MCF 10A (cell line): Measurements from ENCODE around the gene TERT. TPM values are rescaled to one million over a fixed set of nuclear protein-coding genes. Genes with fewer than 3 reads are reported as not detected.

ENCODE experiments used
- BruUV-seq: library from RNA; stranded (reverse); fragments of 400-500 nt; replicated peaks from 2 replicates; lab custom pipeline; 2021; lab: Mats Ljungman, UMichigan
- CTCF ChIA-PET: fragments of 300-600 bp; sonication (Branson Sonifier 250); formaldehyde crosslinking; extraction: SDS; loops from one replicate; lab custom pipeline; 2021; ENCODE audit warnings: antibody characterized with exemption, inconsistent platforms; lab: Yijun Ruan, JAX
- POLR2A ChIA-PET: fragments of 300-600, 350-650 bp; sonication (Branson Sonifier 250); formaldehyde crosslinking; extraction: SDS; loops from one replicate; lab custom pipeline; 2020; ENCODE audit warnings: antibody characterized with exemption, inconsistent platforms; lab: Yijun Ruan, JAX
- DNase-seq: peaks from one replicate; pipeline ENCODE4 v3.0.0-alpha.2; 2018; ENCODE audit not compliant: unreplicated experiment
- H3K27ac Mint-ChIP-seq: one replicate; pipeline ENCODE4 v1.8.0; 2022; ENCODE audit warnings: mild to moderate bottlenecking, low read depth, mixed read lengths; ENCODE audit not compliant: unreplicated experiment
- H3K27me3 Mint-ChIP-seq: one replicate; pipeline ENCODE4 v1.8.0; 2022; ENCODE audit warnings: mixed read lengths; ENCODE audit not compliant: insufficient read depth, unreplicated experiment
- H3K36me3 Mint-ChIP-seq: one replicate; pipeline ENCODE4 v1.8.0; 2022; ENCODE audit warnings: mild to moderate bottlenecking, moderate library complexity, mixed read lengths; ENCODE audit not compliant: insufficient read depth, unreplicated experiment
- H3K4me1 Mint-ChIP-seq: one replicate; pipeline ENCODE4 v1.8.0; 2022; ENCODE audit warnings: mixed read lengths; ENCODE audit not compliant: insufficient read depth, unreplicated experiment
- H3K4me3 Mint-ChIP-seq: one replicate; pipeline ENCODE4 v1.8.0; 2022; ENCODE audit warnings: mild to moderate bottlenecking, moderate library complexity, mixed read lengths; ENCODE audit not compliant: unreplicated experiment
- H3K9me3 Mint-ChIP-seq: one replicate; pipeline ENCODE4 v1.8.0; 2022; ENCODE audit warnings: mixed read lengths; ENCODE audit not compliant: unreplicated experiment
- CTCF ChIP-seq: fragments of 200-600 bp; IDR thresholded peaks from one replicate; pipeline ENCODE4 v1.8.0; 2022; ENCODE audit warnings: antibody characterized with exemption, mild to moderate bottlenecking; ENCODE audit not compliant: unreplicated experiment
- intact Hi-C: fragments of 100-400 bp; cut with micrococcal nuclease; formaldehyde crosslinking; loops from 2 replicates; pipeline ENCODE4 v1.14.1; 2022
- total RNA-seq: library from RNA; stranded (reverse); gene quantifications from 2 replicates; pipeline ENCODE4 v1.2.3, GENCODE V29; 2022

The TERT gene
- total RNA-seq, 1 experiment from 2014 or later: 0.16 TPM

GRCh38 chr5:1244255-1244654 lies 50.6 kb downstream of the TERT start:
- Mint-ChIP-seq H3K36me3 (no peaks in the 10 kb centered on the region), H3K4me1 (peaks cover 3% of the 10 kb centered on the region), H3K9me3 (no peaks in the 10 kb centered on the region), H3K4me3 (no peak overlapping the region), H3K27ac (no peak overlapping the region), H3K27me3 (peaks cover 12% of the 10 kb centered on the region)
- CTCF ChIA-PET: interaction anchor here (0.6 kb wide), 1 partner anchor 70 kb away, joined by 3 read pairs; no protein-coding TSS in a partner anchor
- BruUV-seq: no TSS peak
- DNase-seq: no peak
- TF ChIP-seq CTCF: no peak
- intact Hi-C loops: no loop called here
- POLR2A ChIA-PET: no interaction called here

GRCh38 chr5:1243487-1244130 lies 51.3 kb downstream of the TERT start:
- no TSS peak for BruUV-seq
- no peak for DNase-seq
- ChIA-PET POLR2A (no interaction called here), CTCF (no interaction called here)
- Mint-ChIP-seq H3K36me3 (no peaks in the 10 kb centered on the region), H3K4me1 (peaks cover 6% of the 10 kb centered on the region), H3K9me3 (no peaks in the 10 kb centered on the region), H3K27me3 (peaks cover 12% of the 10 kb centered on the region), H3K4me3 (no peak overlapping the region), H3K27ac (no peak overlapping the region)
- no peak for TF ChIP-seq CTCF
- intact Hi-C loops: no loop called here

- BruUV-seq: no TSS peak
- ChIA-PET POLR2A (no interaction called here), CTCF (no interaction called here)
- Mint-ChIP-seq H3K4me3 (no peak overlapping the region), H3K27me3 (peaks cover 12% of the 10 kb centered on the region), H3K4me1 (peaks cover 6% of the 10 kb centered on the region), H3K9me3 (no peaks in the 10 kb centered on the region), H3K27ac (no peak overlapping the region), H3K36me3 (no peaks in the 10 kb centered on the region)
- no peak for TF ChIP-seq CTCF
- no peak for DNase-seq
- intact Hi-C loops: no loop called here
Observed at GRCh38 chr5:1242733-1243486, 52.0 kb downstream of the TERT start.

- POLR2A ChIA-PET: no interaction called here
- intact Hi-C loops: no loop called here
- CTCF ChIA-PET: interaction anchor here (0.5 kb wide), 1 partner anchor 644 kb away, joined by 4 read pairs; no protein-coding TSS in a partner anchor
Observed at GRCh38 chr5:1241509-1242080, 53.3 kb downstream of the TERT start.

More at GRCh38 chr5:1241509-1242080, 53.3 kb downstream of the TERT start:
- Mint-ChIP-seq H3K27me3 (peaks cover 12% of the 10 kb centered on the region), H3K4me1 (peaks cover 6% of the 10 kb centered on the region), H3K27ac (no peak overlapping the region), H3K9me3 (peaks cover 6% of the 10 kb centered on the region), H3K4me3 (no peak overlapping the region), H3K36me3 (no peaks in the 10 kb centered on the region)
- TF ChIP-seq CTCF: no peak
- no peak for DNase-seq
- BruUV-seq: no TSS peak
